GM19438 (cell line): ENCODE results near the gene MAP3K12.
"Not testable (repeated sequence)": the region's sequence is repeated elsewhere in the genome, so short reads cannot be mapped to it uniquely, and the experiment has no call there.

Experiments
- ATAC-seq: cut with Tn5 transposase; IDR thresholded peaks from one replicate; pipeline ENCODE4 v1.9.1; 2021; ENCODE audit warnings: low read depth; ENCODE audit not compliant: unreplicated experiment

MAP3K12 gene

GRCh38 chr12:53492830-53493609 lies 6.2 kb downstream of the MAP3K12 start:
- ATAC-seq, result peak; percentile 93

DNA sequence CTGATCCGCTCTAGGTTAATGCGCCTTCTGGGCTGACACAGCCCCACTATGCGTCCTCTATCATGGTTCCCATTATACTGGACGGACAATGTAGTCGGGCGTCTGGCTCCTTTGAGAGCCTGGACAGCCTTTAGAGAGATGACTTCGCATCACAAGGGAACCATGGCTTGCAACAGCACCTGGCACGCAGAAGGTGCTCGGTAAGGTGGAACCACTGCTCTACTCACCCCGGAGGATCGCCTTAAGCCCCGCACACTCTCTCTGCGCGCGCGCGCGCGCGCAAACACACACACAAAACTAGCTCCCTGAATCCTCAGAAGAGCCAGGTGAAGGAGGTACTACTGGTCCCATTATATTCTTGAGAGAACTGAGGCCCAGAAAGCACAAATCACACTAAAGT lies 7.1 kb downstream of the MAP3K12 start:
- no peak for ATAC-seq

DNA sequence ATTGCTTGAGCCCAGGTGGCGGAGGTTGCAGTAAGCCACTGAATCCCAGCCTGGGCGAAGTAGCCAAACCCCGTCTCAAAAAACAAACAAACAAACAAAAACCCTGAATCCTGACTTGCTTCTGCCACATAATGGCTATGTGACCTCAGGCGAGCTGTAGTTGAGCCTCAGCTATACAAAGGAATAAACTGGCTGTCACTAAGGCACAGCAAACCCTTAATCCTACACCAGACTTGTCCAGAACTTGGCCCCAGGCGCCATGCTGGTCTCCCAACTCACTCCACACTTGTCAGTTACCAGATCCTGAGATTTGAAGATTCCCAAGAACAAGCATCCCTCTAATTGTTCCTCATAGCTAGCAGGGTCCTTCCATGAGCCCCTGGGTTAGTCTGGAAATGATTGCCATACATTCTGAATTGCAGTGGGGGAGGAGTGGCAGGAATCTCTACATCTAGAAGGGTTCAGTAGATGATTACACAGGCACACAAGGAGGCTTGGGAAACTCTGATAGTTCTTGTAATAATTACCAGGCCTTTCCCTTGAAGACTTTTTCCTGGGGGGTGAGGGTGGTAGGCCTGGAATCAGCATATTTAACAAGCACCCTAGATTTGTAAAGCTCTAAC lies 9.9 kb downstream of the MAP3K12 start:
- ATAC-seq, result no peak

DNA sequence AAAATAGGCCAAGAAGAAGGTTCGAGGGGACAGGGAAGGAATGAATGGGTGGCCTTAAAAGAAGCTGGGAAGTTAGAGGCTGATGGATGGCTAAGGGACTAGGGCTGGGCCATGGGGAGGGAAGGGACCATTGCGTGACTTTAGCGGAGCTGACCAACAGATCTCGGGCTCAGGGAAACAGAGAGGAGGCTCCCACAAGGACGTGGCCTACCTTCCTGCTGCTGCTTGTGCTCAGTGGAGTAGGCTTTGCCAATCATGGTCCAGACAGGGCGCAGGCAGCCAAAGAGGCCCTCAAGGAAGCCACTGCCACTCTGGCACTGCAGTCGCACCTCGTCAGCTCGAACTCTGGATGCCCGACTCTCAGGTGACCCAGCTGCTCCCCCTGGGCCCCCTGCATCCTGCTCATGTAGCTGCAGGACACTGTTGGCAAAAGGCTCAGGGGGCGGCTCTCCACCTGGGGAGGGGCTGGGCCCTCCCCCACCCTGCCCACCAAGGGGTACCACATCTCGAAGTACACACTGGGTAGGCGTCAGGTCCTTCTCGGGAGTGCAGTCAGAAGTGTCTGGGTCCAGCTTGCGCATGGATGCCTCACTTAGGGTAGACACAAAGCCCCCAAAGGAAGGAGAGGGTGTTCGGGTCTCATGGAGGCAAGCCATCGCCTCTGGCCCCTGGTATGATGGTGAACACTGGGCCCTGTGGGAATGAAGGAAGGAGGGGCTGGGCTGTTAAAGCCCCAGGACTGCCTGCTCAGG lies 12.3 kb downstream of the MAP3K12 start:
- no peak for ATAC-seq

- no peak for ATAC-seq
Observed at GRCh38 chr12:53485955-53486735, 13.1 kb downstream of the MAP3K12 start.

- ATAC-seq, result no peak
Observed at GRCh38 chr12:53484686-53485575, 14.3 kb downstream of the MAP3K12 start.

- no peak for ATAC-seq
Observed at GRCh38 chr12:53483979-53484377, 15.3 kb downstream of the MAP3K12 start.

DNA sequence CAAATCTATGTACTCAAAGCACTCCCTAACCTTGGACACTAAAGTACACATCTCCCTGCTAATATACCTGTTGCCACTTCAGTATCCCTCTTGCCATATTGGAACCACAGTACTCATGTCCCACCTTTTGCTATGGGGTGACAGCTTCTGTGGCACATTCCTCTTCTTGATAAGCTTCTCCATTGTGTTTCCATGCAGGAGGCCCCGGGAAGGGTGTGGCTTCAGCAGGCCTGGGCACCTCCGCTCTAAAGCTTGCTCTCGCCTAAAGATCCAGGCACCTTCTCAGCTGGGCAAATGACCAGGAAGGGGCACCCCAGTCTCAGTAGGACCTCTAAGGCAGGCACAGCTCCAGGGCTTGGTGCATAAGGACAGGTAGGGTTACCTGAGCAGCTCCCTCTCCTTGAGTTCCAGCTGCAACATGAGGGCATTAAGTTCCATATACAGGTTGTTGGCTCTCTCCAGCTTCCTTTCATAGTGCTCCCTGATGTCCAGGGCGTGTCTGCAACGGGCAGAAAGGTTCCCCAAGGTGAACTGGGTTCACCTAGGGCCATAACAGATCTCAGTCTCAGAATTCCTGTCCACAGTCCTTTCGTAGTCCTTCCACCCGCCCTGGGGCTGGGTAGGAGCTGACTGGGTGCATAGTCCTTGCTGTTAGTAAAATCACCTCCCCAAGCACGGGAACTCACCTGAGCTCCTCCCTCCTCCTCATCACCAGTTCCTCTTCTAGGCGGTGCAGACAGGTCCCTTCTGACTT lies 15.9 kb downstream of the MAP3K12 start:
- ATAC-seq, result no peak

DNA sequence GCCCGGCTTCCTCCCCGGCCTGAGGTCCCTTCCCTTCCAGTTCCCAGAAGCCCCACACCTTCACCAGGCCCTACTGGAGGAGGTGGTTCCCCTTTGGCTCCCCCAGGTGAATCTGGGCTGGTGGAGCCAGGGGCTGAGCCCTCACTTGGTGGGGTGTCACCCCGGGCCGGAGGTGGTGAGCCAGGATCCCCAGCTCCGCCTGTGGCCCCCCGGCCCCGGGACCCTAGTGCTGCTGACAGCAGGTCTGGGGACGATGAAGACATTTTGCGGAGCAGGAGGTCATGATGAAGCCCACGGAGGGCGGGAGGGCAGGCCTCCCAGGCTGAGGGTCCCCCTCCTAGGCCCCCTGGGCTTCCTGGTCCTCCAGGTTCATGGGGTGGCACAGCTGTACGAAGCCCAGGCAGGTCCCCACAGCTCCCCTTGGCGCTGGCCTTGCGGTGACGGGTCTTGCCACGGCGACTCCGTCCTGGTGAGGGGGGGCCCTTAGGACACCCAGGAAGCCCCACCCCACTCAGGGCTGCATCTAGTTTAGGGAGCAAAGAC lies 16.6 kb downstream of the MAP3K12 start:
- ATAC-seq, result no peak

DNA sequence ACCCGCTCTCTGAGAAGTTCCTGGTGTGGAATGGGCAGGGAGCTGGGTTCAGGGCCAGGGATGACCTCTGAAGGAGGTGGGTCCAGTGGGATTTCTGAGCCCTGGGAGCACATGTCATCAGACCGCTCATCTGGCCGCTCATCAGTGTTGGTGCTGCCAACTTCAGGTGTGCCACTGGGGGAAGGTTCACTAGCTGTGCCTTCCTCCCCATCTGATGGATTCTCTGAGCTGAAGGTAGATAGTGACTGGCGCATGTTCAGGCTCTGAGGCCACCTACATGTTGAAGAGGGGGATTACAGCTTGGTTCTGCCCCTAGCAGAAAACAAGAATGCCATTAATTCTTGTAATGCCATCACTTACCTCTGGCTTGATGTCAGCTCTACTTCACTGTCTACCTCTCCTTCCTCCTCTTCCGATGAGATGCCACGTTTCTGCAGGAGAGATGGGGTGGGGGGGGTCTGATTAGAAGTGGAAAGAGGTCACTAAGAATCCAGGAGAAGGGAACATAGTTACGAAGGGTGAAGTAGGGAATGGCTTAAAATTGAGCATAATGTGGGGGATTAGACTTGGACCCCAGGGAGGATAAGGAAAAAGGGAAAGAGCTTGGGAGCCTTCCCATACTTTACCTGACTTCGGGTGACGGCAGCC lies 17.2 kb downstream of the MAP3K12 start:
- ATAC-seq, result no peak

- not testable (repeated sequence) for ATAC-seq
Observed at GRCh38 chr12:53481458-53481857, 17.8 kb downstream of the MAP3K12 start.

DNA sequence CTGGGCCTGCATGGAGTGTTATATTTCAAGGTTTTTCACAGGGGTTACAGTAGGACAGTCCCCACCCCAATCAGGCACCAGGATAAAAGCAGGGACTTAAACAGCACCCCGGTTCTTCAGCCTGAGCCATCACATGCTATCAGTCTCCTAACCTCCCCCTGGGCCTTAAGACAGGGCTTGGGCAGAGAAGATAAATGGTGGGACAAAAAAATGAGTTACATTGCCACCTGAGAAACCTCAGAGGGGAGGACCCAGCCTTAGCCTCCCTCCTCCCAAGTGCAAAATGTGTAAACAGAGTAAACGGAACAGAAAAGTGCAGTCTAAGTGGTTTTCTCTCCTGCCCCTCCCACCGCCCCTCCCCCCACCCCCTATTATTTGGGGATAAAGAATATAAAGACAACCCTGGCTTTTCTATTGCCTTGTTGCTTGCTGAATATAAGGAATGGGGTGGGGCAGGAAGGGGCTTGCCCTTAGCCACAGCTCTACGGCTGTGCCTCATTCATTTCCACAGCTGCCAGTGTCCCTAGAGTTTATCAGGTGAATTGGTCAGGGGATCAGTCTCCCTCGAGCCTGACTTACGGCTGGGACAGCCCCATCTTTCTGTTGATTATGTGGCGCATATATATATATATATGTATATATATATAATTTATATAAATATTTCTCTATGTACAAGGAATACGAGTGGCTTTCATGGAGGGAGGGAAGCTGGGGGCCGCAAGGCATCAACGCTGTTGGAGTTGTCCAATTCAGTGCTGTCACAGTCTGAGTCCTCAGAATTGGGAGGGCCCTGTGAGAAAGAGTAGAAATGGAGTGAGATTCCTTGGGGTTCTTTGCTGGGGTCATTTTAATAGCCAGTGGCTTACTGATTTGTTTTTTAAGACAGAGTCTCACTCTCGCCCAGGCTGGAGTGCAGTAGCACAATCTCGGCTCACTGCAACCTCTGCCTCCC lies 18.5 kb downstream of the MAP3K12 start:
- no peak for ATAC-seq

- no peak for ATAC-seq
Observed at GRCh38 chr12:53479331-53479730, 19.9 kb downstream of the MAP3K12 start.

- no peak for ATAC-seq
Observed at GRCh38 chr12:53478865-53479264, 20.4 kb downstream of the MAP3K12 start.

- ATAC-seq, result no peak
Observed at GRCh38 chr12:53476769-53477209, 22.5 kb downstream of the MAP3K12 start.

DNA sequence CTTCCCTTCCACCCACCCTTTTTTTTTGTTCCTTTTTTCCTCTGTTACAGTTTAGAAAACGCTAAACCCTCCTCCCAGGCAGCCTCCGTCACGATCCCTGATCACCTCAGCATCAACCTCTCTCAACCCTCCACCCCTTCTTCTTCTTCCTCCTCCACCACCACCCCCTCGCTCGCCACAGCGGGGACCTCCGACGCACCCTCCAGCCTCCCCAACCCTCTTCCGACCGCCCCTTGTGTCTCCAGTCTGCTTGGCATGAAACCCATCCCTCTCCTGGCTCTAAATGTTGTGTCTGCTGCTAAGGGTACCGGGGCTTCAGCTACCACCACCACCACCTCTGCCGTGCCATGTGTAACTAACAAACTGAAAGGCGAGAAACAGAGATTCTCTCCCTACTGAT lies 24.4 kb downstream of the MAP3K12 start:
- no peak for ATAC-seq

GRCh38 chr12:53474077-53474476 lies 25.2 kb downstream of the MAP3K12 start:
- no peak for ATAC-seq
